GM21360 (cell line): Measurements from ENCODE around the gene PITPNC1.
"Not testable (repeated sequence)": the region's sequence is repeated elsewhere in the genome, so short reads cannot be mapped to it uniquely, and the experiment has no call there.

Experiments used
- ATAC-seq: cut with Tn5 transposase; IDR thresholded peaks from one replicate; pipeline ENCODE4 v1.9.1; 2021; ENCODE audit warnings: mild to moderate bottlenecking, moderate library complexity; ENCODE audit not compliant: unreplicated experiment

Gene PITPNC1

DNA sequence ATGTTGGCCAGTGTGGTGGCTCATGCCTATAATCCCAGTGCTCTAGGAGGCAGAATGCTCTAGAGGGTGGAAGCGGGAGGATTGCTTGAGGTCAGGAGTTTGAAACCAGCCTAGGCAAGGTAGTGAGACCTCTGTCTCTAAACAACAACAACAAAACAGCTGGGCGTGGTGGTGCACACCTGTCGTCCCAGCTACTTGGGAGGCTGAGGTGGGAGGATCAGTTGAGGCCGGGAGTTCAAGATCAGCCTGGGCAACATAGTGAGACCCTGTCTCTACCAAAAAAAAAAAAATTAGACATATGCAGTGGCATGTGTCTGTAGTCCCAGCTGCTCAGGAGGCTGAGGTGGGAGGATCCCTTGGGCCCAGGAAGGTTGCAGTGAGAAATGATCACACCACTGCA, 53.4 kb downstream of the PITPNC1 start:
- ATAC-seq, result not testable (repeated sequence)

DNA sequence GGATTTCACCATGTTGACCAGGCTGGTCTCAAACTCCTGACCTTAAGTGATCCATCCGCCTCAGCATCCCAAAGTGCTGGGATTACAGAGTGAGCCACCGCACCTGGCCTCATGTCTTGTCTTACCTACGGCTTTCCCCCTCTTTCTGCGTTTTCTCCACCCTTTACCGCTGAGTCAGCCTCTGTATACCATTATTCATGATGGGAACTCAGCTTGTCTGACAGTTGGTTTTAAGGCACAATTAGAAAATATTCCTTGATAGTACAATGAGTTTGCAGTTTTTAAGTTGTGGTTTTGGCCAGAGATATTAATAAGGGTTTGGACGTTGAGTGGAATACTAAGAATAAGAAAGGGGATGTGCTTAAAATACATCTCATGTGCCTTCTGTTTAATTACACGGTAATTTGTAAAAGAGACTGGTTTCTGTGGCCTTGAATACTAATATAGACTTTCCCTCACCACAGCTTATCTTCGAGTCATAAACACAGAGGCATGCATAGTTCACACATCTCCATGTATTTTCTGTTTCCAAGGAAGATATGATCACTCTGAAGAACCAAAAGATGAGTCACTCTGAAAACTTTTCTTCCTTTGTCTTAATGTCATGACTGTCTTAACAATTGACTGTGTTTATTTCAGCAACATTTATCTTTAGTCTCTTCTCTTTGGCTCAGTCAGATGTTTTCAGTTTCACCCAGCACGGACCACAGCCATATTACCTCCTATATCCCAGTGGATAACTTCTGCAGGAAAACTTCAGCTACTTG, 54.4 kb downstream of the PITPNC1 start:
- ATAC-seq, result no peak

DNA sequence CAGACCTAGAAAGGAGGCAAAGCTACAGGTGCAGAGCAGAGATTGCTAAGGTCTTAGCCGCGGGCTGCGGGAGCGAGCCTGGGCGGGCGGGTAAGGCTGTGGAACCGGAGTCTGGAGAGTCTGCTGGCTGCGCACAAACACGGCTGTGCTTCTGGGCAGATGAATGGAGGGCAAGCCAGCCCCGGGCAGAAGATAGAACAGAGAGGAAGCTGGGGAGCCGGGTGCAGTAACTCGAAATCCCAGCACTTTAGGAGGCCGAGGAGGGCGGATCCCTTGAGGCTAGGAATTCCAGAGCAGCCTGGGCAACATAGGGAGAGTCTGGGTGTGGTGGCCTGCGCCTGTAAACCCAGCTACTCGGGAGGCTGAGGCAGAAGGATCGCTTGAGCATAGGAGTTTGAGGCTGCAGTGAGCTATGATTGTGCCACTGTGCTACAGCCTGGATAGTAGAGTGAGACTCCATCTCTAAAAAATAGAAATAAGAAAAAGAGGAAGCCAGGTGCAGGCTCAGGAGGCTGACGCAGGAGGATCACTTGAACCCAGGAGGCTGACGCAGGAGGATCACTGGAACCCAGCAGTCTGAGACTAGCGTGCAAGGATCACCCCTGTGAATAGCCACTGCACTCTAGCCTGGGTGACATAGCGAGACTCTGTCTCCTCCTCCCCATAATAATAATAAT, 56.3 kb downstream of the PITPNC1 start:
- ATAC-seq, result no peak

DNA sequence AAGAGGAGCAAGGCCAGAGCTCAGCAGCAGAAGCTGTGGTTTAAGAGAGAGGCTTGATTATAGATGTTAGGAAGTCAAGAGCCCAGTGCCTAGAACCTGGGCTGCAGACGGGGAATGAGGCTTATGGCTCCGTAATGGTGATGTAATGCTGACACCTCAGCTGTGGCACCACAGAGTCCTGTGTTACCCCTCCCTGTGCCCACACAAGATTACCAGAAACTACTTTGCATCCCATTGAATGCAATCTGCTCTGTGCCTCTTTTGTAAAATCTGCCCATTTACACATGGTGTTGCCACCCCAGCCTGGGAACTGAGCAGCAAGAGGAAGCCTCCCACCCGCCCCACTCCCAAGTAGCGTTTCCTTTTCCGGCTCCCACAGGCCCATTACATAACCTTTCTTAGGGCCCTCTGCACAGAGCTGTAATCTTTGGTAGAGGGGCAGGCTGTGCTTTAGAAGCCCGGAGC, 57.0 kb downstream of the PITPNC1 start:
- ATAC-seq, result no peak

DNA sequence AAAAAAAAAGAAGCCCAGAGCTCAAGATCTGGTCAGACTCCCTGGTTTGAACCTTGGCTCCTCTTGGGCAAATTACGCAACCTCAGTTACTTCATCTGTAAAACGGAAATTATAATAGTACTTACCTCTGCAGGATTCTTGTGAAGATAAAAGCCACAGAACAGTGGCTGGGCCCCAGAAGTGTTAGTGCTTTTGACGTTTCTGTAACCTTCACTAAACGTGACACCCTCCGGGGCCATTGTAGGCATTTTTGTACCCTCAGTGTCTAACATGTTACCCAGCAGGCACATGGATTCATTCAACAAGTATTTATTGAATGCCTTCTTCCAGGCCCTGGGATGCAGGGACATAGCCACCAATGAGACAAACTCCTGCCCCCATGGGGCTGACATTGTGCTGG, 58.0 kb downstream of the PITPNC1 start:
- no peak for ATAC-seq

DNA sequence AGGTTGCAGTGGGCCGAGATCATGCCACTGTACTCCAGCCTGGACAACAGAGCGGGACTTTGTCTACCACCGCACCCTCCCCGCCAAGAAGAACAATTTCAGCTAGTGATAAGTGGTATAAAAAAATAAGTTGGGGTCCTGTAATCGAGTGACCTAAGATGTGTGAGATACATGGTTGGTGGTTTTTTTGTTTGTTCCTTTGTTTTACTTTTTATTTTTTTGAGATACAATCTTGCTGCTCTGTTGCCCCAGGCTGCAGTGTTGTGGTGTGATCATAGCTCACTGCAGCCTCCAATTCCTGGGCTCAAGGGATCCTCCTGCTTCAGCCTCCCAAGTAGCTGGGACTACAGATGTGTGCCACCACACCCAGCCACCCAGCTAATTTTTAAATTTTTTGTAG, 58.7 kb downstream of the PITPNC1 start:
- ATAC-seq, result no peak

DNA sequence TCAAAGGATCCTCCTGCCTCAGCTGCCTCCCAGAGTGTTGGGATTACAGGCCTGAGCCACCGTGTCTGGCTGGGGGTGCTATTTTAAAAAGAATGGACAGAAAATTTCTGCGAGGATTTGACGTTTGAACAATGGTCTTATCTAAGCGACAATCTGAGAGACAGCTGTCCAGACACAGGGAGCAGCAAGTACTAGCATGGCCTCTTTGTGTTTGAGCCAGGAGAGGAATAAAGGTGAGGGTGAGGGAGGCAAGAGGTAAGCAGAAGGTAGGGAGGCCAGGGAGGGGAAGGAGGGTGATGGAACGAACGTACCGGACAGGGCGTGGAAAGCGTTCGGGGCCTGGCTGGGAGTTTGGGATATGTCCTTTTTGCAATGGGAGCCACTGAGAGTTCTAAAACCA, 59.2 kb downstream of the PITPNC1 start:
- no peak for ATAC-seq

DNA sequence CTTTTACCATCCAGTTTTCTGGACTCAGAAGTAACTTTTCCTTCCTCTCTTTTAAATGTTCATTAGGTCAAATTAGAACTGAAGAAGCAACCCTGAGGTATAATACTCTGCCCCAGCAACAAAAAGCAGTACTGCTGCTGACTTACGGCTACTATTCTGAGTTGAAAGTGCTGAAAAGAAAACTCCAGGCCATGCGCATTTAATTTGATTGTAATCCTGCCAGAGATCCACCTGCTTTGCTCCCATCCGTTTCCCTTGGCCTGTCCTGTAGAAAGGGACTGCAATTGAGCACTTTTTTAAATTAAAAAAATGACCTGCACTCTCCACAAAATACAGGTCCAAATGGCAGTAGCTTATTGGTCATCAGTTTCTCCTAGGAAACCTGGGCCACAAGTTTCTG, 61.6 kb downstream of the PITPNC1 start:
- ATAC-seq, result no peak

DNA sequence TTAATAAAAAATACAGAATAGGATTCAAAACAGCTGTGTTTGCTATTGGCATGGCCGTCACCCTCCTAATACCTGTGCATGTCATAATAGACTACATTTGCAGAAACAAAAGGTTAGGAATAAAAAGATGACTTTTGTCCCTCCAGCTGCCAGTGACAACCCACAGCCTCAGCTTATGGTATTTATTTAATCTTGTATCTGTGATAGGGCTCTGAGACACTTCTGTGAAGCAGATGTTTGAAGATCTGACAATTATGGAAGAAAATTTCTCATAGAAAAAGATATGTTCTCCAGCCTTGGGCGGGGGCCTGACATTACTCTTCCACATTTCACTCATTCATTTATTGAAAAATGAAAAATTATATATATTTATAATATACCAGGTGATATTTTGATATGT, 62.2 kb downstream of the PITPNC1 start:
- ATAC-seq, result no peak

DNA sequence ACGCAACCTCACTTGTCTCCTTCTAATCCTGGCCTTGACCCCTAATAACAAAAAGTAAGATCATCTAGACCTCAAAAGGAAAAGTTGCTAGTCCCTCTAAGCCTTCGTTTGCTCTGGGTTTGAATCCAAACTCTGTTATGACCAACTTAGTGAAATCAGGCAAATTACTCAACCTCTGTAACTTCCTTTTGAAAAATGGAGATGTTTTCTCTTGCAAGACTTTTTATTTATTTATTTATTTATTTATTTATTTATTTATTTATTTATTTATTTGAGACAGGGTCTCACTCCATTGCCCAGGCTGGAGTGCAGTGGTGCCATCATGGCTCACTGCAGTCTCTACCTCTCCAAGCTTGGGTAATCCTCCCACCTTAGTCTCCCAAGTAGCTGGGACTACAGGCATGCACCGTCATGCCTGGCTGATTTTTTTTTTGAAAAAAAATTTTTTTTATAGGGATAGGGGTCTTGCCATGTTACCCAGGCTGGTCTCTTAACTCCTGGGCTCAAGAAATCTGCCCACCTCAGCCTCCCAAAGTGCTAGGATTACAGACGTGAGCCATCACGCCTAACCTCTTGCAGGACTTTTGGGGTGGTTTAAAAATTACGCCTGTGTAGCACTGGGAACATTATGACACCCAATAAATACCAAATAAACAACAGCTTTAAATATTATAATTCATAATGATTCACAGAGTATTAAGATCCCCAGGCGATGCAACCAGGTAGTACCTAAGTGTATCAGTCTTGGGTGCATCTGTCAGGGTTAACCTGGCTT, 63.4 kb downstream of the PITPNC1 start:
- no peak for ATAC-seq

DNA sequence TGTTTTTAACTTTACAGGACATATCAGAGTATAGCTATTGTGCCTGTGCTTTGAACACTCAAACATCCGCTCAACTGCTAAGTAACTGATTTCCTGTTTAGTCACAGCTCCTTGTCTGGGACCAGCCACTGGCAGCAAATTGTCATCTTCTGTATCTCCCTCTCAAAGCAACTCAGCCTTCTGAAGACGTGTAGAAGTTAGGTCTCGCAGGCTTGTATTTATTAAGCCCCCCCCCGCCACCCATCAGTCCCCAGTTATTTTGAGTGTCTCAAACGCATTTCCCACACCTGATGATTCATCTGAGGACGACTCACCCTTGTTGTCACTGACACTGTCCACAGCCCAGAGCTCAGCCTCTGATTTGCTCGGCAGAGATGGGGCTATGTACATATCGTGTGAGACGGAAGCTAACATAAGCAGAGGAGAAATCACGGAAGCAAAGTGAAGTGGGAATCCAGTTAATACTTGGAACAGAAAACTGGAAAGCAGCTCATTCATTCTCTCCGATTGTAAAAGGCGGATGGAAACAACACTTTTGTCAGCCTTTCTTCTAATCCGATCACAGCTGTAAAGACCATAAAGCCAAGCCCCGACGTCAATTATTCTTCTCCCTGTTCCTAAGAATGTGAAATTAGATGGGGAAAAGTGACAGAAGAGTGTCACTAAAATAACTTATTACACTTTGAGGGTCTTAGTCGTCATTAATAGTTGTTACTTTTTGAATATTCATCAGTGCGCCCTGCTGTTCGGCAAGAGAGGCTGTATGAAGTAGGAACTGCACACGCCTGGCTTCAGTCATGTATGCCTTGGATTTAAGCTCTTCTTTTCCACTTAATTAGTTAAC, 64.2 kb downstream of the PITPNC1 start:
- no peak for ATAC-seq

DNA sequence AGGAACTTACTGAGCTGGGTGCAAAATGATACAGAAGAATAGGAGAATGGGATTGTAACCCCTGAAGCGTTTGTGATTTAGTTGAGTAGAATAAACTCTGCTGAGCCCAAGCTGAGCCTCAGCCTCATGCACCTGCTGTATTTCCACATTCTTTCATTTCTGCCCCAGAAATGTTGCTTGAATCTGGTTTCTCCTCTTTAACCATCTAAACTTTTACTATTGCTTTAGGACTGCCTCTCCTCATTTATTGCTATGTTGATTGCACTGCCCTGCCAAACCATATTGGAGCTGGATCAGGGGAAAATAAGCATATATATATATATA, 64.8 kb downstream of the PITPNC1 start:
- ATAC-seq, result no peak

DNA sequence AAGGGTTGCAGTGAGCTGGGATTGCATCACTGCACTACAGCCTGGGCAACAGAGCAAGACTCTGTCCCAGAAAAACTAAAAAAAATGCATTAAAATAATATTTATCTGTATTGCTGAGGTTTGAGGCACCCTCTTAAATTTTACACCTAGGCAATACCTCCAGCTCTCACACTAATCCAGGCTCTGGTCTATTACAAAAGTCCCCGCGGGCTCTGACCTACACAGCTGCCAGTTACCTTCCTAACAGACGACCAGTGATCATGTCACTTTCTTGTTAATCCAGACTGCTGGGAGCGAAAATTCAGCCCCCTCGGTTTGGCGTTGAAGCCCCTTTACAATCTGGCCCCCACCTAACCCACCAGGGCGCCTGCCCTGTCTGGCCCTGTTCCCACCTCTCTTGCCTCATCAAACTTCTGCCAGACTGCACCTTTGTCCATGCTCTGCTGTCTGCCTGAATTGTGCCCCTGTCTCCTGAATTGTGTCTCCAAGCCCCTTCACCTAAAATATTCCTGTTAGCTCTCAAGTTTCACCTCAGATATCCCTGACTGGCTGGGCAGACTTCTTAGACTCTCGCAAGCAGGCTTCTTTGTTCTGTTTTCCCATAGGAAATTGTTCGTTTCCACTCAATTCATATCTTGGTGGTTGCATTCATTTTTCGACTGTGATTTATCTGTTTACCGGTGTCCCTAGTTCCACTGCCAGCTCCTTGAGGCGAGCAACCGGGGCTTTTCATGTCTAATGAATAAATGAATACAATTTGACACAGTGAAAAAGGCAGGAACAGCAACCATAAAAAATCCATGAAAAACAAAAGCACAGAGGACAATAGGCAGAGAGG, 65.9 kb downstream of the PITPNC1 start:
- ATAC-seq, result no peak

DNA sequence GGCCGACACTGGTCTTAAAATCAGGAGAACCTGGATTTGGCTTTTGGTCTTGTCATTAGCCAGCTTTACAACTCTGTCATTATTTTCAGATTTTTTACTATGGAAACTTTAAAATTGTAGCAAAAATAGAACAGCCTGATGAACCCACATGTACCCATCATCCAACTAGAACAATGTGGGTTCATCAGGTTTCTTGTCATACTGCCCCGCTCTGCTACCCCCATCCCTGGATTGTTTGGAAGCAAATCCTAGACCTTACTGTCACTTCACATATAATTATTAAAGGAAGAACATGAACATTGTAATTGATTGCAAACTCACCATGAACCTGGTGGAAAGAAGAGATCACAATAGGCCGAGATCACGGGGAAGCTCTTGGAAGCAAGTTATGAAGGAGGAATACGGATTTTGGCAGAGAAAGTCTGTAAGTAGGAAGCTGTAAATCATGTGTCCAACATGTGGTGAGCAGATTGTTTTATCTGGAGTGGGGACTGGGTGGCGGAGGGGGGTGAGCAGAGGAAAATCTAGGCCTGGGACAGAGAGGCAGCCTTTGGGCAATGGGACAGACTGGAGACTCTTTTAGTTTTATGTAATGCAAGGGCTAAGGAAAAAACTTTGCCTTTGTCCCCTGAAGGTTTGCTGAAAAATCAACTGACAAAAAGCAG, 67.0 kb downstream of the PITPNC1 start:
- no peak for ATAC-seq

DNA sequence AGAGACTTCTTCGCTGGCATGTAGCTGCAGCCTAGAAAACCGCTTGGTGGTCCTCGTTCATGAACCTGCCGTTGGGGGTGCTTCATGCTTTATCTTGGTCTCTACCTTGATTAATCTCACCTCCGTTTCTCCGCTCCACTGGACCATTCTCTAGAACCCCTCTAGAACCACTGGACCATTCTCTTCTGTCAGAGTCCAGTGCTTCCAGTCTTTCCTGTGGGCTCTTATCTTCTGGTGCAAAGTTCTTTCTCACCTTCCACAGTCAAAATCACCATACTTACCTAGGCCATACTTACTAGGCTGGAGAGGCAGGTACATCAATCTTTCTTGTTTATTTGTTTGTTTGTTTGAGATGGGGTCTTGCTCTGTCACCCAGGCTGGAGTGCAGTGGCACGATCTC, 71.4 kb downstream of the PITPNC1 start:
- no peak for ATAC-seq

DNA sequence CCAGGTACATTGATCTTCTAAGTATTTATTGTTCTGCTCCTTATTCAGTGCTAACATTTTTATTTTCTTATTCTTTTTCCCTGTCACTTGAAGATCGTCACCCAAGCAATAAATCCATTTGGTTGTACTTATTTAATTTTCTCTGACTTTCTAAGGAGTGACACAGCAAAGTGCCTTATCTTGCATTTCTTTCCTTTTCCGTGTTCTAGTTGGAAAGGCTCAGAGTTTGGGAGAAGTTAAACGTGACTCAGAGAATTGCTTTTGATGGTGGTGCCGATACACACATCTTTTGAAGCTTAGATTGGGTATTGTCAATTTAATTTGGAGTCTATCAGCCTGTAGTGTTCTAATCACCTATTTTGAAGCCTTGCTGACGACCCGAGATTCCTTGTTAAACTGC, 72.0 kb downstream of the PITPNC1 start:
- no peak for ATAC-seq

DNA sequence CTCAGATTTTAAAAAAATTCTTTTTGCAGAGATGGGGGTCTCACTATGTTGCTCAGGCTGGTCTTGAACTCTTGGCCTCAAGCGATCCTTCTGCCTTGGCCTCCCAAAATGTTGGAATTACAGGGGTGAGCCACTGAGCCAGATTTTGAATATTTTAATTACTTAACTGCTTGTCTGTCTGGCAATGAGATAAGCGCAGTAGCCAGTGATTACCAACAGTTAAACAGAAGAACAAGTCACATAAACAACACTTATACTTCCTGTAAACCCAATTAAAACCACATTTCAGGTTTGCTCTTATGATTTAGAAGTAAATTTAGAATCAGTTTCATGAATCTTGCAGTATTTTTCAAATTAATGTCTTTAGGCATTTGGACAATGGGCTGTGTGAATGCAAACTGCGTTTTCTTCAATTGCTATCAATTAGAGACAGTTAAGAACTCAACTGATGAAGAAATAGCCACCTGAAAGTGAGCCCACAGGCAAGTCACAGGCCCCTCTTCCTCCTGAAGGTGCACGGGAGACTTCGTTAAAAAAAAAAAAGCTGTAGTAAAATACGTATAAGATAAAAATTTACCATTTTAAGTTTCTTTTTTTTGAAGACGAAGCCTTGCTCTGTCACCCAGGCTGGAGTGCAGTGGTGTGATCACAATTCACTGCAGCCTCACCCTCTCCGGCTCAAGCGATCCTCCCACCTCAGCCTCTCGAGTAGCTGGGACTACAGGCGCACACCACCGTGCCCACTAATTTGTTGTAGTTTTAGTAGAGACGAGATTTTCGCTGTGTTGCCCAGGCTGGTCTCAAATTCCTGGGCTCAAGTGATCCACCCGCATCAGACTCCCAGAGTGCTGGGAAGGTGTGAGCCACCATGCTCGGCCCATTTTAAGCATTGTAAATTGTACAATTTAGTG, 73.0 kb downstream of the PITPNC1 start:
- ATAC-seq, result no peak

DNA sequence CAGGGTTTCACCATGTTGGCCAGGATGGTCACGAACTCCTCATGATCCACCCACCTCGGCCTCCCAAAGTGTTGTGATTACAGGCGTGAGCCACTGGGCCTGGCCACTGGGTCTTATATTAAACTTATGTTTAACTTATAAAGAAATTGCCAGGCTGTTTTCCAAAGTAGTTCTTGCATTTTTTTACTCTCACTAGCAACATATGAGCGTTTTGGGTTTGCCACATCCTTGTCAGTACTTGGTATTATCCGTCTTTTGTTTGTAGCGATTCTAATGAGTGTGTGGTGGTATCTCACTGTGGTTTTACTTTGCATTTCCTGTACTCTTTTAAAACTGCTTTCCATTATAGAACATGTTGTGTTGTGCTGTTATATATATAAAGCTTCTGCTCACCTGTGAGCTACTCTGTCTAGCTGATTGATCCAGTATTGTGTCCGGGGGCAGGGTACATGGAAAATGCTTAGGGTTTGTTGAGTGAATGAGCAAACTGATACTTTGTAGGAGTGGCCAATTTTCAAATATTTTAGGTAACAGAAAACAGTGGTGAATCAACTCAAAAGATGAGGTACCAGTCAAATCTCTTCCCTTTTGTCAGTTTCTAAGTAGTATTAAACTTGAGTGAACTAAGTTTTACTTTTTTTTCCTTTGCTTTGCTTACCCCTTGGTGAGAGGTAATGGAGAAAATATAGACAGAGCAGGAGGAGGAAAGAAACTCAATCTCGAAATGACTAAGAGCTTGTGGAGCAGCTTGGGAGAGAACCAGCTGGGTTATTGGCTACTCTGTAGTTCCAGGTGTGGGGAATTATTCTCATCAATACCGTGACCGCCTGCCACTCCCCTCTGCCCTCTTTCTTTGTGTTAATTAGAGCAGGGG, 75.8 kb downstream of the PITPNC1 start:
- no peak for ATAC-seq
